ENCODE data around the gene VWA8.
"Not testable (repeated sequence)": the region's sequence is repeated elsewhere in the genome, so short reads cannot be mapped to it uniquely, and the experiment has no call there.

VWA8 gene

DNA sequence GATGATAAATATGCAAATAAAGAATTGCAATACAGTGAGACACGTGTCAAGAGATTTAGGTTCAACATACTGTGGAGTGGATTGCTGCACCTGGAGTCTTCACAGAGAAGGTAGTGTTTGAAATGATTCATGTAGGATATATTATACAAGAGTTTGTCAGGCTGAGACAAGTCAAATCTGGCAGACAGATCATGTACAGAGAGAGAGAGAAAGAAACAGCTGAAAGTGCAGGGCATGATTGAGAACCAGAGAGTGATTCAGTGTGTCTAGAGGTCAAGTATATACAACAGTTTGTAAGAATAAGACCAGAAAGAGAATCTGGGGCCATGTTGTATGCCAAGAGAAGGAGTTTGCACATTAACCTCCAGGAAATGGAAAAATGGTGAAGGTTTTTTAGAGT, 2.1 kb upstream of the VWA8 start:
- DNase-seq: no peak

DNA sequence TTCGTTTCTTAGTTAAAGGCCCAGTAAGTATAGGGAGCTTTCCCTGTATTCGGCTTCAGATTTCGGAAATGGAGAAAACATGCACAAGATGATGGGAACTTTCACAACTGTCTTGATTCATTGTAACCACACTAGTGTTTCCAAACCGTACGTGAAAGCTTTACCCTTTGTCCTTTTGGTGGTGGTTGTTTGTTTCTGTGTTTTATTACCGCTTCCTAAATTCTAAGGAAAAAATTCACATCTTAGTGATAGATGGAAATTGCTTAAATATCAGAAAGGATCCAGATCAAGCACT, 504 bp upstream of the VWA8 start:
- no peak for DNase-seq

DNA sequence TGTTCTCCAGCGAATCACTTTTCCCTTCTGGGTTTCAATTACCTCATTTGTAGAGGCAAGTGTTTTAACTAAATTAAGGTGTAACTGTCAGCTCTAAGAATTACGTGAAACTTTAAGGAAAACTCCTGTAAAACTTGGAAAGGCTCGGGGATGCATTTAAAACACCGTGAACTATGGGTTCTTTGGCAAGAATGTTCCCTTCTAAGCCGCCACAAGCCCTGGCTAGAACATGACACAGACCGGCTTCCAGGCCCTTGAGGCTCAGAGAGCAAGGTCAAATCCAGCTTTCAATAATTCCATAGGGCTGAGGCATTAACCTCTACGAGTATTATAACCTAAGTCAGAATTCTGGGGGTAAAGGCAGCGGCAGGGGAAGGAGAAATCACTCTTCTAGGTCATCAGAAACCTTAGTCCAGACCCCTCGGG, 685 bp downstream of the VWA8 start:
- DNase-seq: no peak

DNA sequence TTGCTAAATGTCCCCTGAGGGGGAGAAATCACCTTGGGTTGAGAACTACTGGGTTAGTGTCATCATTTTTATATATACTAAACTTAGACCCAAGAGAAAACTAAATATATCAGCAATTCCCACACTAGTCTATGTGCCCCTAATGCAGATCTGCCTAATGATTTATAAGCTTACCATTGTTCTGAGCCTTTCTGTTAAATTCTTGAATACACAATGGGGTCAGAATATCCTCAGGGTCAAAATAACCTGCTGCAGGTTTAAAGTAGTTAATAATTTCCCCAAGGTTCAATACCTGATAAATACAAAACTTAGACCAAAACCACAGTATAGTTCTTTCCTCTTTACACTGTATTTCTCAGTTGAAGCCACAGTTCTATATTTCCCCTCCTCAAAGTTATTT, 4.6 kb downstream of the VWA8 start:
- no peak for DNase-seq

DNA sequence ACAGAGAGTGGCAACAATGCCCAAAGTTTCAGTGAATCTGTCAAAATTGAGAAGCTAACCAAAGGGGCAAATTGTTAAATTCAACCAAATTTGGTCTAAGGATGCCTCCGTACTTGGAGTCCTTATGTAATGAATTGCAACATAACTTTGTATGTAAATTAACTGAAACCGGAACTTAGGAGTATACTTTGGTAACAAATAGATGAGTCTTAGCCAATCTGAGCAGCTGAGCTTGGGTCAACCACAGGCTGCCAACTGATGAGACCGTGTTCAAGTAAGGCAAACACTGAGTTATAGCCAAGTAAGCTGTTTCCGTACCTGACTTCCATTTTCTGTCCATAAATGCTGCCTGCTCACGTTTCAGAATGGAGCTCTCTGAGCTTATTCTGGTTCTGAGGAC, 5.3 kb downstream of the VWA8 start:
- DNase-seq: no peak

DNA sequence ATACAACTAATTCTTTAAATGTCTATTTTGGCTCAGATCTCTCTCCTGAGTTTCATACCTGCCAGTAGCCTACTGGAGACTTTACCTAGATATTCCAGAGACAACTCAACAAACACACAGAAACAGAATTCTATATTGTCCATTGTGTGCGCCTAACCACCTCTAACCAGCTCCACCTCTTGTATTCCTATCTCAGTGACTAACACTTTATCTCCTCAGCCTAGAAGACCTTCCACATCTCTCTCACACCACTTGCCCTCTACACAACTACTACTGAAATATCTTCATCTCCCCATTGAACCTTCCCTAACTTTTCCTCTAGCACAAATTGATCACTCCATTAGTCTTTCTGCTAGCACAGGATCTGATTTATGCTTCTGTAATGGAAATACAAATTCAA, 6.7 kb downstream of the VWA8 start:
- no peak for DNase-seq

DNA sequence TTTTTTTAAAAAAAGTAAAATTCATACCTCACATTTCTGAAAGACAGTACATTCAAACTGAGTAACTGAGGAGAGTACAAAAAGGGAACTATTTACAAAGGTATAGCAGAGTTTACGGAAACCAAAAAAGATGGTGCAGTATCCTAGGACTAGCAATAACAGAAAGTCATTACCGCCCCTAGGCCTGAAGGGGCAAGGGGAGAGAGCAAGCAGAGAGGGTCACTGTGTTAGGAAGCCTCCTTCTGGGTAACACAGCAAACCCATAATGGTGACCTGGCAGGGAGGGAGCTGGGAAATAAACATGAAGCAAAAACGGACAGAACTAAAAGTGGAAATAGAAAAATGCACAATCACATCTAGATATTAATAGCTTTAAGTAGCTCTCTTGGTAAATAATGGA, 8.2 kb downstream of the VWA8 start:
- no peak for DNase-seq

DNA sequence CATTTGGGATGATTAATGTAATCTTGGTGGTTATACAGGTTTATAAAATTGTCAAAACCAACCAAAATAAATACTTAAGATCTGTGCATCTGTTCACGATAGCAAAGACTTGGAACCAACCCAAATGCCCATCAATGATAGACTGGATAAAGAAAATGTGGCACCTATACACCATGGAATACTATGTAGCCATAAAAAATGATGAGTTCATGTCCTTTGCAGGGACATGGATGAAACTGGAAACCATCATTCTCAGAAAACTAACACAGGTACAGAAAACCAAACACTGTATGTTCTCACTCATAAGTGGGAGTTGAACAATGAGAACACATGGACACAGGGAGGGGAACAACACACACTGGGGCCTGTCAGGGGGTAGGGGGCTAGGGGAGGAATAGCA, 11.8 kb downstream of the VWA8 start:
- DNase-seq: not testable (repeated sequence)

DNA sequence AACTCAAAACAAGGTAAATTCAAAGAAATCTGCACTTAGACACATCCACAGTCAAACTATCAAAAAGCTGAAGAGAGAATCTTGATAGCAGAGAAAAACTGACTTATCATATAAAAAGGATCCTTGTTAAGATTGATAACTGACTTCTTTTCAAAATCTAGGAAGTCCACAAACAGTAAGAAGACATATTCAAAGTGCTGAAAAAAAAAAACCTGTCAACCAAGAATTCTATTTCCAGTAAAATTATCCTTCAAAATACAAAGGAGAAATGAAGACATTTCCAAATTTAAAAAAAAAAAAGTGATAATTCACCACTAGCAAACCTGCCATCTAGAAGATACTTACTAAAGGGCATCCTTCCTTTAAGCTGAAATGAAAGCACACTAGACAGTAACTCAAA, 15.0 kb downstream of the VWA8 start:
- no peak for DNase-seq

DNA sequence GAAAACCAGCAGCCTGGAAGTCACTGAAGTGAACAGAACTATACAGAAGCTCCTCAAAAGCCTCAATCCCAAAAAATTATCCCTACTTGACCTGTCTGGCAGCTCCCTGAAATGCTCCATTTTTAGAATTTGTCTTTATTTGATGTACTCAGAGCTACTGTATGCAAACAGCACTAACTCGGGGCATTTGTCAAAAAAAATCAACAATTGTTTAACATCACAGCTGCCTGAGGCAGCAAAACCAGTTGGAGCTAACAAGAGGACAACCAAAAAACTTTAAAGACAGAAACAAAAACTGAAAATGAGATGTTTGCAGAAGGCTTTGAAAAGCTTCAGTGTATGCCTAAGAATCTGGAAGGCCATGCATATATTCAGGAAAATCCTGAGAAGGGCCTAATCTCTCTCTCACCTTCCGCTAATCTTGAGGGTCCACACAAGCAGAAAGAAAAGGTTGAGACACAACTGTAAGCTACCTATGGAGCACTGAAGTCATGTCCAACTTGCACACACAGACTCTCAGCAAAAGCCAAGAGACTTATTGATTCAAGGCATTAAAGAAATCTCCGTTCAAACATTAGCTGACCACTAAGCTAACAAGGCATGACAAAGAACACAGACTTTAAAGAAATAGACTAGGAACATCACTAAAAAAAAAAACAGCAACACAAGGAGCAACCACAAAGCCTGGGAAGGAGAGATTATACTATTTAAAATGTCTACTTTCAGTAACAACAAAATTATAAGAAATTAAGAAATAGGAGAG, 16.1 kb downstream of the VWA8 start:
- no peak for DNase-seq

DNA sequence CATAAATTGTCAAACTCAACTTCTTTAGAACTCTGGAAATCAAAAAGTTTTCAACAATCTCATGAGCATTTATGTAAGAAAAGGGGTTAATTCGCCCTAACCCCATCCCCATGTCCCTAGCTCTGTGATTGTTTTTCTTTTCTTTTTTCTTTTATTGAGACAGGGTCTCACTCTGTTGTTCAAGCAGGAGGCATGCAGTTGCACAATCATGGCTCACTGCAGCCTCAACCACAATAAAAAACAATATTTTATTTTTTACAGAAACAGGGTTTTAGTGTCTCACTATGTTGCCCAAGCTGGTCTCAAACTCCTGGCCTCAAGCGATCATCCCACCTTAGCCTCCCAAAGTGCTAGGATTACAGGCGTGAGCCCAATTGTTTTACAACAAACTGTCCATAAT, 16.7 kb downstream of the VWA8 start:
- no peak for DNase-seq

DNA sequence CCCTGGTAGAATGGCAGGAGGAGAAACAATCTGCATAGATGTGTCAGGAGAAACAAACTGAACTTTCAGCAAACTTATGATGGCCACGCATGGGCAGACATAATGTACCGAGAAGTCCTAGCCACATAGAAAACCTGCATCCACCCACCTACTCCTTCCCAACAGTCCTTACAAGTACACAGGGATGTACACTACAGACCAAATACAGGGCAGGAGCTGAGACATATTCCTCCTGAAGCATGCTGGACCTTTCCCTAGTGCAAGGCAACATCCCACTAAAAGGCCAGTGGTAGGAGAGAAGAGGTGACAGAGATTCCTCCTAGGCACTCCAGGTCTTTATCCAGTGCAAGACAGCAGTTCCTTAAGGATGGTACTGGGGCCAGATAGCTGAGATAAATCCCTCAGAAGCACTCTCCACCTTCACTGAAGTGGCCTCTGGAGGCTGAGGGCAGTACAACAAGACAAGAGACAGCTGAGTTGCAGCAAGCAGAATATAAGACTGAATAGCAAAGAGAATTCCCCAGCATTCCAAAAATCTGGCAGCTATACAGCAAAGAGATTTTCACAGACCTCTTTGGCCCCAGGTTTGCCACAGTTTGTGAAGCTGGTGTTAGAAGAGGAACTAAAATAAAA, 18.3 kb downstream of the VWA8 start:
- no peak for DNase-seq

DNA sequence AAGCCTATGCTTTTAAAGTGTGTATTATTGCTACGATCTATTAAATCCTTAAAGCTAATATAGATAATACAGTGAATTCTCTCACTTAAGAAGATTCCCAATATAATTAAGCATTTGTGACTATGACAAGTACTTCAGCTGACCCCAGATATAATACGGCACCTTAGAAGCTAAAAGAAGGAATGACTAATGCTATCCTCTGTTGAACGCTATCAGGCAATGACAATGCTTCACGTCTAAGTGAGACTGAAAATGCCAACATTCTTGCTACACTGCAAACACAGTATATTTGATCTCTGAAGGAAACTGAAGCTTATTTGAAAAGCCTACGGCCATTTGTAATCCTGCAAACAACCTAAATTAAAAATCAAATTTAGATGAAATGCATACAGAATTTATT, 19.7 kb downstream of the VWA8 start:
- no peak for DNase-seq

DNA sequence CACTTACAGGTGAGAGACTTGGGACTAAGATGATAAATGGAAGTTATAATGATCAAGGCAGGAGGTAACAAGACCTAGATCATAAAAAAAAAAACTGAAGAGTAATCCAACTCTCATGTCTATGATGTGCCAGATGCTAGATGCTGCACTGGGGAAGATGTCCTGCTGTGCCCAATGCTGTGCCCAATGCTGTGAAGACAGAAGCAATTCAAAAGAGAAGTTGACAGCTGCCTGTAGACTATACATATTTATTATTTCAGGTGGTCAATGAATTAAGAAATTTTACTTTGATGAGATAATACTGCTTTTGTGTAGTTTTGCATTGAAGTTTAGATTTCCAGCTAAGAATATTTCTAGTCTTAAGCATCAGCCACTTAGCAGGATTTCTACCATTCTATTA, 21.5 kb downstream of the VWA8 start:
- DNase-seq: no peak

DNA sequence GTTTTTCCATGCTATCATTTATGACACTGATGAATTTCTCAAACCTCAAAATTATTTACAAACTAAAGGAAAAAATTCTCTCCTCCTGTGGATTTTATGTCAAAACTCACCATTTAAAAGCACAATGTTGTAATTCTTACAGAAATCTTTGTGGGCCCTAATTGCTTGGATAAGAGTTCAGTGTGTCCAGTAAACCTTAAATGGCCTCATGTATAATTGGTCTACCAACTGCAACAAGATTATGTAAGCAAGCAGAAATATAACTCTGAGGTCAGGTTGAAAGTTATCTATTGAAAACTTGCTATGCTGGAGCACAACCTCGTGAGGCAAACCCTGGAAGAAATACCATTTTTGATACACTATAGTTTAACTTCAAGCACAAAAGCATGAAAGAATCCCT, 22.0 kb downstream of the VWA8 start:
- no peak for DNase-seq

DNA sequence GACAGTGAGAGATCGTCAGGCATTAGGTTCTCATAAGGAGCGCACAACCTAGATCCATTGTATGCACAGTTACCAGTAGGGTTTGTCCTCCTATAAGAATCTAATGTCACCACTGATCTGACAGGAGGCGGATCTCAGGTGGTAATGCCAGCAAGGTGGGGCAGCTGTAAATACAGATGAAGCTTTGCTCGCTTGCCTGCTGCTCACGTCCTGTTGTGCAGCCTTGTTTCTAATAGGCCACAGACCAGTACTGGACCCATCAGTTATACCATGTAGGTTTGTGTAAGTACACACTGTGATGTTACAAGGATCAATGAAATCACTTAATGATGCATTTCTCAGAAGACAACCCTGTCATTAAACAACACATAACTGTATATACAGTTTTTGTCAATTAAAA, 23.5 kb downstream of the VWA8 start:
- no peak for DNase-seq

DNA sequence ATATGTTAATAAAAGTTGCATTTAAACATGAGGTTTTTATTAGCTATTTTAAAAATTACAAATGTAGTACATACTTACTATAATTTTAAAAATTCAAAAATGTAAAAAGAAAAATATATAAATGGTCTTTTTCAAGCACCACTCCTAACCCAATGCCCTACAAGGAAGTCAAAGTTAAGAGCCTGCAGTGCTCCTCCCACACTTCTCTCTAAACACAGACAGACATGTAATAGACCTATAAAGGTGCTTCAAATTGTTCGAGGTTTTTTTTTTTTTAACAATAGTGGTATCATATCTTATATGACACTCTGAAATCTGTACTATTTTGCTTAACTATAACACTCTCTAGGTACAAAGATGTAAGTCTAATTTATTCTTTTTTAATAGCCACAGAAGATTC, 25.4 kb downstream of the VWA8 start:
- no peak for DNase-seq

DNA sequence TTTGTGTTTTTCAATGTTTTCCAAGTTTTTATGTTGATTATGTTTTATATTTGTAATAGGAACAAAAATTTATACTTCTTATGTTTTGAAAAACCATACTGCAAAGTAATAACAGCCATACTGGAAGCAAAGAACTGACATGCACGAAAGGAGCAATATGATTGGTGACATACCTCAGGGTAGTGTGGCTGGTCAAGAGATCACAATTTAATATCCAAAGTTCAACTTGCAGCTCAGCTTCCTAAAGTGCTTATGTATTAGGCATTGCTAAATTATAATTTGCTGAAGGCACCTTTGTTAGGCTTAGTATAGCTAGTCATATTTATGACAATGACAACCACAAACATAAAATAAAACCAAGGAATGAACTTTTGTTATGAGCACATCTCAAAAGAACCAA, 25.9 kb downstream of the VWA8 start:
- no peak for DNase-seq

DNA sequence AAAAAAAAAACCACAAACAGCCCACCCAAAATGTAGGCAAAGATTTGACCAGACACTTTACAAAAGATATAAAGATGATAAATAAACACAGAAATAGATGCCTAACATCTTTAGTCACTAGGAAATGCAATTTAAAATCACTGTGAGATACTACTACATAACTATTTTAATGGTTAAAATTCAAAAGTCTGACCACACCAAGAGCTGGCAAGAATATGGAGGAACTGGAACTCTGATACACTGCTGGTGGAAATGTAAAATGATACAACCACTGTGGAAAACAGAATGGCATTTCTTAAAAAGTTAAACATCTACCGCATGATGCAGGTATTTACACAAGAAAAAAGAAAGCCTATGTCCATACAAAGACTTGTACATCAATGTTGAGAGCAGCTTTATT, 26.8 kb downstream of the VWA8 start:
- no peak for DNase-seq

DNA sequence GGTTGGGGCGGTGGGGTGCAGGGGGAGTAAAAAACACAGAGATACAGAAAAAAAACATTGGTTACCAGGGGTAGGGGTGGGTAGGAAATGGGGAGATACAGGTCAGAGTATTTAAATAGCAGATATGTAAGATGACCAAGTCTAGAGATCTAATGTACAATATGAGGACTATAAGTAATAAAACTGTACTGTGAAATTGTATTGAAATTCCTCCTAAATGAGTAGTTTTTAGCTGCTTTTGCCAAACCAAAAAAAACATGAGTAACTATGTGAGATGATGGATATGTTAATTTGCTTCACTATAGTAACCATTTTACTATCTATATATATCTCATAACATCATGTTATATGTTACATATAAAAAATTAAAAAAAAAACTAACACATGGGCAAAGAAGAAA, 29.6 kb downstream of the VWA8 start:
- DNase-seq: no peak

DNA sequence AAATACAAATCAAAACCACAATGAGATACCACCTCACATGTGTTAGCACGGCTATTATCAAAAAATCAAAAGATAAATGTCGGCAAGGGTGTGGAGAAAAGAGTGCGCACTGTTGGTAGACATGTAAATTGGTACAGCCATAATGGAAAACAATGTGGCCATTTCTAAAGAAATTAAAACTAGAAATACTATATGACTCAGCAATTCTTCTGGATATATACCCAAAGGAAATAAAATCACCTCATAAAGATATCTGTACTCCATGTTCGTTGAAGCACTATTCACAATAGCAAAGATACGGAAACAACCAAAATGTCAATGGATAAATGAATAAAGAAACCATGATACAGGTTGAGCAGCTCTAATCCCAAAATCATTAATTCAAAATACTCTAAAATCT, 30.8 kb downstream of the VWA8 start:
- no peak for DNase-seq

DNA sequence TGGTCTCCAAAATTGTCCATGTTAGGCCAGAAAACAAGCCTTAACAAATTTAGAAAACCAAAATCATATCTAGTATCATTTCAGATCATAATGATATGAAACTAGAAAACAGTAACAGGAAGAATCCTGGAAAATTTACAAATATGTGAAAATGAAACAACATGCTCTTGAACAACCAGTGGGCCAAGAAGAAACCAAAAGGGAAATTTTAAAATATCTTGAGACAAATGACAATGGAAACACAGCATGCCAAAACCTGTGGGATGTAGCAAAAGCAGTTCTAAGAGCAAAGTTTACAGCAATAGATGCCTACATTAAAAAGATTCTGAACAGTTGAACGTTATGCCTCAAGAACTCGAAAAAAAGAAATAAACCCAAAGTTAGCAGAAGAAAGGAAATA, 32.6 kb downstream of the VWA8 start:
- no peak for DNase-seq

DNA sequence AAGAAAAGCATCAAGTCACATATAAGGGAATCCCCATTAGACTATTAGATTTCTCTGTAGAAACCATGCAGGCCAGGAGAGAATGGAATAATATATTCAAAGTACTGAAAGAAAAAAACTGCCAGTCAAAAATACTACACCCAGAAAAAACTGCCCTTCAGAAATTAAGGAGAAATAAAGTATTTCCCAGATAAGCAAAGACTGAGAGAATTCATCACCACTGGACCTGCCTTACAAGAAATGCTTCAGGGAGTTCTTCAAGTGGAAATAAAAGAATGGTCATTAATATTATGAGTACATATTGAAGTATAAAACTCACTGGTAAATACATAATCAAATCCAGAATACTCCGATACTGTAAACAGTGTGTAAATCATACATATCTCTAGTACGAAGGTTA, 35.9 kb downstream of the VWA8 start:
- DNase-seq: no peak

DNA sequence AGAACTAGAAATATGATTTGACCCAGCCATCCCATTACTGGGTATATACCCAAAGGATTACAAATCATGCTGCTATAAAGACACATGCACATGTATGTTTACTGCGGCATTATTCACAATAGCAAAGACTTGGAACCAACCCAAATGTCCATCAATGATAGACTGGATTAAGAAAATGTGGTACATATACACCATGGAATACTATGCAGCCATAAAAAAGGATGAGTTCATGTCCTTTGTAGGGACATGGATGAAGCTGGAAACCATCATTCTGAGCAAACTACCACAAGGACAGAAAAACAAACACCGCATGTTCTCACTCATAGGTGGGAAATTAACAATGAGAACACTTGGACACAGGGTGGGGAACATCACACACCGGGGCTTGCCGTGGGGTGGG, 38.0 kb downstream of the VWA8 start:
- DNase-seq: not testable (repeated sequence)

DNA sequence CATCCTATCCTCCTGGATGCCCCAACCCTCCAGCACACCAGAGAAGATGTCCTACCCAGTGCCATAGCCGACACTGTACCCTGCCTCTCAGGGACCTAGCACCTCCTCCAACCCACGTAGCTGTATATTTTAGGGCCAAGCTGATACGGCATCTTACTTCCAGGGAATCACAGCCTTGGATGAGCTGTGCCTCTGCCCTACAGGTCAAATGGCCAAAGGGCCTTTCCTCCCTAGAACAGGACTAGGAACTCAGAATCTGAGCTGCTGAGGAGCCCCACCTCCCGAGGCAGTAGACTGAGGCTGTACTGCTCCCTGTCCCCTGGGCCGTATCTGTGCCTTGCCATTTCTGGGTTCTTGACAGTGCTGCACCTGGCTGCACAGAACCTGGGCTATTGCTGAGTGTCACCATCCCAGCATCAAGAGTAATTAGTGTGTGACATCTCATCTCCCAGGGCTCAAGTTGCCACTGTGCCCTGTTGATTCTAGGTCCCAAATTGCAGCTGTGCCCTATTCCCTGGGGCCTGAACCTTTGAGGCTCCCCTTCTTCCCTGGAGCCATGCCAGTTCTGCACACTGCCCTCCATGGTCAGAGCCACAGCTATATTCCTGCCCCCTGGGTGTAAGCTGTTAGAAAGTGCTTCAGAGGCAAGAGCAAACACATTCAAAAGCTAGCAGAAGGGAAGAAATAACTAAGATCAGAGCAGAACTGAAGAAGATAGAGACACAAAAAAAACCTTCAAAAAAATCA, 41.0 kb downstream of the VWA8 start:
- no peak for DNase-seq

All from midbrain (tissue), 1 donor.